Measurements from ENCODE around the gene CDX2. TPM values are rescaled to one million over a fixed set of nuclear protein-coding genes. Genes with fewer than 3 reads are reported as not detected.

Gene CDX2
- total RNA-seq, 1 experiment from 2014 or later, result not detected

DNA sequence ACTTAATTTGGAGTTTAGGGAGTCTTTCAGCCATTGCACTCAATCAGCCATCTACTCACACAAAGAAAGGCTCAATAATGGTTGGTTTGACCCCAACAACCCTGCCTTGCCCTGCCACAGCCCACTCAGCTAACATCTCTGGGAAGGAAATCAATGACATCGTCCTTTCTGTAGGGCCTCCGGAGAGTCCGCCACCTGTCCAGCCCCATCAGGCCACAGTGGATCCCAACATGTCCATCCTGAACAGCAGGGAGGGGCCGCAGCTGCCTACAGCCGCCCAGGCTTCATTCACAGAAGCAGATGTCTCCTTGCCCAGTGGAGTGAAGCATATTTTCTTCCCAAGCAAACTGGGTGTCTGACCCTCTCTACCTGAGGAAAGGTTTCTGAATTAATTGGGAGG, 4.2 kb upstream of the CDX2 start:
- no TSS peak for BruUV-seq (replicated peaks)
- Histone ChIP-seq H3K4me1 (ENCODE audit: insufficient read depth, low read length, poor library complexity, severe bottlenecking) (no peaks in the 10 kb centered on the region), H3K27ac (ENCODE audit: low read depth, low read length, poor library complexity, severe bottlenecking) (no peak overlapping the region), H3K36me3 (ENCODE audit: insufficient read depth, low read length, poor library complexity, severe bottlenecking) (no peaks in the 10 kb centered on the region), H3K27me3 (replicated peaks; ENCODE audit: insufficient read depth, low read depth, low read length, poor library complexity) (peaks cover 100% of the 10 kb centered on the region), H3K4me3 (ENCODE audit: low read depth, low read length, poor library complexity, severe bottlenecking) (no peak overlapping the region), H3K9me3 (ENCODE audit: low read depth, low read length, poor library complexity, severe bottlenecking) (no peaks in the 10 kb centered on the region)
- intact Hi-C loops (cut with micrococcal nuclease; ENCODE audit: unreplicated experiment), result loop anchor here (10.0 kb wide), 1 partner anchor 988 kb away; no protein-coding TSS in a partner anchor
- CTCF ChIA-PET, result no interaction called here
- no peak for DNase-seq (ENCODE audit: low spot score)
- POLR2A ChIA-PET (ENCODE audit: low non-redundant PET), result no interaction called here
- TF ChIP-seq, protein P1, sequence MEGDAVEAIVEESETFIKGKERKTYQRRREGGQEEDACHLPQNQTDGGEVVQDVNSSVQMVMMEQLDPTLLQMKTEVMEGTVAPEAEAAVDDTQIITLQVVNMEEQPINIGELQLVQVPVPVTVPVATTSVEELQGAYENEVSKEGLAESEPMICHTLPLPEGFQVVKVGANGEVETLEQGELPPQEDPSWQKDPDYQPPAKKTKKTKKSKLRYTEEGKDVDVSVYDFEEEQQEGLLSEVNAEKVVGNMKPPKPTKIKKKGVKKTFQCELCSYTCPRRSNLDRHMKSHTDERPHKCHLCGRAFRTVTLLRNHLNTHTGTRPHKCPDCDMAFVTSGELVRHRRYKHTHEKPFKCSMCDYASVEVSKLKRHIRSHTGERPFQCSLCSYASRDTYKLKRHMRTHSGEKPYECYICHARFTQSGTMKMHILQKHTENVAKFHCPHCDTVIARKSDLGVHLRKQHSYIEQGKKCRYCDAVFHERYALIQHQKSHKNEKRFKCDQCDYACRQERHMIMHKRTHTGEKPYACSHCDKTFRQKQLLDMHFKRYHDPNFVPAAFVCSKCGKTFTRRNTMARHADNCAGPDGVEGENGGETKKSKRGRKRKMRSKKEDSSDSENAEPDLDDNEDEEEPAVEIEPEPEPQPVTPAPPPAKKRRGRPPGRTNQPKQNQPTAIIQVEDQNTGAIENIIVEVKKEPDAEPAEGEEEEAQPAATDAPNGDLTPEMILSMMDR (conservative IDR thresholded peaks at IDR 0.05; ENCODE audit: low read depth, low read length), result no peak
- TF ChIP-seq EZH2 (IDR thresholded peaks at IDR 0.05; ENCODE audit: borderline replicate concordance, low read depth, low read length, poor library complexity, severe bottlenecking), result no peak

DNA sequence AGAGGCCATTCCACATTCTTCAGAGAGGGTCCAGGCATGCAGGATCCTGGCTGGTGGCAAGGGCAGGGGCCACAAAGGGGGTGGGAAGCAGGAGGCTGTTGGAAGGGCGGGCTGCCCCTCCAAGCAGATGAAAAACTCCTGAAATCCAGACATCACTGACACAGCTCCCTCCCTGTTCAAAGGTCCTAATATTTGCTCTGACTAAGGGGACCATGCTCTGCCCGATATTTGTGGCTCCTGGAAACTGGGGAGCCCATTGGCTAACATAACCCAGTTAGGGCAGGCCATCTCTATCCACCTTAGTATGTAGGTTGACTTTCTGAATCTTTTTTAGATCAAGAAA, 3.3 kb upstream of the CDX2 start:
- no TSS peak for BruUV-seq (replicated peaks)
- CTCF ChIA-PET, result no interaction called here

DNA sequence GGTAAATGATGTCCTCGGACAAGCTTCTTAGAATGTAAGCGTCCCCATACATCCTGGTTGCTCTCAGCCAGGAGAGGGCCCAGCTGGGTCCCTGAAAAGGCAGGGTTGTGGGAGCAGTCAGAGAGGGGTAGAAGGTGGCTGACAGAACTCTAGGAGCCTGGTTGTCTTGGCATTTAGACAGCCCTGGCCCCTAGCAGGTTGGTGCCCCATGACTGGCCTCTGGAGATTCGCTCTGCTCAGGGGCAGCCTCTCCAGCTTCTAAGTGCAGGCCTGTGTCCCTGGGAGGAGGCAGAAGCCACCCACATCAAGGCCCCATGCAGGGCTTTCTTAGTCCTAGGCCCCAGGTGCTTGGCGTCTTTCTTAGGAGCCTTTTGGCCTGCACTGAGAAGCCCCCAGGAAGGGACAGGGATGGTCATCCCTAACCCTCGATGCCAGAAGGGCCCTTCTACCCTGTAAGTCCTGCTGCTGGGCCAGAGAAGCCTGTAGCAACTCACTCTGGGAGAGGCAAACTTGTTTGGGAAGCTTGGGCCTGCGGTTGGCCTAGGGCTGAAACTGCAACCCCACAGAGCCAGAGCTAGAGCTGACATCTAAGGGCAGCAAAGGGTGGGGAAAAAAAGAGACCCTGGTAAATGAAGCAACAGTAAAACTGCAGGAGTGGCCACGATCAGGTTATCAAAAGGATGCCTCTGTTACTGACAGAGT, 2.8 kb upstream of the CDX2 start:
- DNase-seq (ENCODE audit: low spot score), result no peak
- no peaks in the 10 kb centered on the region for H3K36me3 ChIP-seq (ENCODE audit: insufficient read depth, low read length, poor library complexity, severe bottlenecking)
- H3K9me3 ChIP-seq (ENCODE audit: low read depth, low read length, poor library complexity, severe bottlenecking), result no peaks in the 10 kb centered on the region
- no peak overlapping the region for H3K27ac ChIP-seq (ENCODE audit: low read depth, low read length, poor library complexity, severe bottlenecking)
- ChIA-PET CTCF (interaction anchor here (0.6 kb wide), 1 partner anchor 8 kb away, joined by 3 read pairs; no protein-coding TSS in a partner anchor), POLR2A (ENCODE audit: low non-redundant PET) (no interaction called here)
- H3K27me3 ChIP-seq (replicated peaks; ENCODE audit: insufficient read depth, low read depth, low read length, poor library complexity), result peaks cover 100% of the 10 kb centered on the region
- intact Hi-C loops (cut with micrococcal nuclease; ENCODE audit: unreplicated experiment), result loop anchor here (10.0 kb wide), 1 partner anchor 987 kb away; no protein-coding TSS in a partner anchor
- TF ChIP-seq EZH2 (IDR thresholded peaks at IDR 0.05; ENCODE audit: borderline replicate concordance, low read depth, low read length, poor library complexity, severe bottlenecking), result no peak
- TF ChIP-seq, protein P1 (conservative IDR thresholded peaks at IDR 0.05; ENCODE audit: low read depth, low read length), result no peak
- no TSS peak for BruUV-seq (replicated peaks)
- H3K4me1 ChIP-seq (ENCODE audit: insufficient read depth, low read length, poor library complexity, severe bottlenecking), result no peaks in the 10 kb centered on the region
- H3K4me3 ChIP-seq (ENCODE audit: low read depth, low read length, poor library complexity, severe bottlenecking), result no peak overlapping the region

More for the DNA sequence above, 3.3 kb upstream of the CDX2 start:
- DNase-seq (ENCODE audit: low spot score), result no peak
- no peak overlapping the region for H3K27ac ChIP-seq (ENCODE audit: low read depth, low read length, poor library complexity, severe bottlenecking)
- intact Hi-C loops (cut with micrococcal nuclease; ENCODE audit: unreplicated experiment), result loop anchor here (10.0 kb wide), 1 partner anchor 988 kb away; no protein-coding TSS in a partner anchor
- no peaks in the 10 kb centered on the region for H3K36me3 ChIP-seq (ENCODE audit: insufficient read depth, low read length, poor library complexity, severe bottlenecking)
- TF ChIP-seq, protein P1 (conservative IDR thresholded peaks at IDR 0.05; ENCODE audit: low read depth, low read length), result no peak
- TF ChIP-seq EZH2 (IDR thresholded peaks at IDR 0.05; ENCODE audit: borderline replicate concordance, low read depth, low read length, poor library complexity, severe bottlenecking), result no peak
- no peaks in the 10 kb centered on the region for H3K4me1 ChIP-seq (ENCODE audit: insufficient read depth, low read length, poor library complexity, severe bottlenecking)
- no peak overlapping the region for H3K4me3 ChIP-seq (ENCODE audit: low read depth, low read length, poor library complexity, severe bottlenecking)
- no peaks in the 10 kb centered on the region for H3K9me3 ChIP-seq (ENCODE audit: low read depth, low read length, poor library complexity, severe bottlenecking)
- peaks cover 100% of the 10 kb centered on the region for H3K27me3 ChIP-seq (replicated peaks; ENCODE audit: insufficient read depth, low read depth, low read length, poor library complexity)
- POLR2A ChIA-PET (ENCODE audit: low non-redundant PET), result no interaction called here

Measured in A673 (cell line).